ENCODE results near the gene TMCC1. TPM values are rescaled to one million over a fixed set of nuclear protein-coding genes. Genes with fewer than 3 reads are reported as not detected.
"Not testable (repeated sequence)": the region's sequence is repeated elsewhere in the genome, so short reads cannot be mapped to it uniquely, and the experiment has no call there.

TMCC1 gene
- polyA plus RNA-seq, 3 donors: 22.8 to 24.6 (median 23.5) TPM

GRCh38 chr3:129614927-129615363 lies 278.6 kb downstream of the TMCC1 start:
- no peak for DNase-seq (ENCODE audit: low read depth in 3 of 3, low spot score in 2 of 3)

- DNase-seq (ENCODE audit: low read depth in 3 of 3, low spot score in 2 of 3): no peak
Observed at GRCh38 chr3:129614435-129614834, 279.1 kb downstream of the TMCC1 start.

DNA sequence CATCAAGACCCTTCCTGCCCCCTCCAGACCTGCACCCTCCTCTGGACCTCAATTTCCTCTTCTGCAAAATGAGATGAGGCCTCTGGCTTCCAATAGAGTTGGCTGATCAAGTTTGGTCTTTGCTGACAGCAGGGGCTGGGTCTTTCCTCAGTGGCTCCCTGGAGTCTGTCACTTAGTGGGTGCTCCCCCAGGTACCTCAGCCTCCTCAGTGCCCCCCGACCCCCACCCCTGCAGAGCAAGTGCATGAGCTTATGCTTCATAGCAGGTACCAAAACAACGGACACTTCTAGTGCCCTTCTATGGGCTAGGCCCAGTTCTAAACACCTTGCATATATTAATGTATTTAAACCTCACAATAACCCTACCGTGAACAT lies 280.2 kb downstream of the TMCC1 start:
- DNase-seq (ENCODE audit: low read depth in 3 of 3, low spot score in 2 of 3): no peak

GRCh38 chr3:129612534-129613366 lies 280.8 kb downstream of the TMCC1 start:
- DNase-seq (ENCODE audit: low read depth in 3 of 3, low spot score in 2 of 3): no peak

- DNase-seq (ENCODE audit: low read depth in 3 of 3, low spot score in 2 of 3): no peak
Observed at GRCh38 chr3:129611812-129612533, 281.5 kb downstream of the TMCC1 start.

- no peak for DNase-seq (ENCODE audit: low read depth in 3 of 3, low spot score in 2 of 3)
Observed at GRCh38 chr3:129611446-129611800, 282.1 kb downstream of the TMCC1 start.

DNA sequence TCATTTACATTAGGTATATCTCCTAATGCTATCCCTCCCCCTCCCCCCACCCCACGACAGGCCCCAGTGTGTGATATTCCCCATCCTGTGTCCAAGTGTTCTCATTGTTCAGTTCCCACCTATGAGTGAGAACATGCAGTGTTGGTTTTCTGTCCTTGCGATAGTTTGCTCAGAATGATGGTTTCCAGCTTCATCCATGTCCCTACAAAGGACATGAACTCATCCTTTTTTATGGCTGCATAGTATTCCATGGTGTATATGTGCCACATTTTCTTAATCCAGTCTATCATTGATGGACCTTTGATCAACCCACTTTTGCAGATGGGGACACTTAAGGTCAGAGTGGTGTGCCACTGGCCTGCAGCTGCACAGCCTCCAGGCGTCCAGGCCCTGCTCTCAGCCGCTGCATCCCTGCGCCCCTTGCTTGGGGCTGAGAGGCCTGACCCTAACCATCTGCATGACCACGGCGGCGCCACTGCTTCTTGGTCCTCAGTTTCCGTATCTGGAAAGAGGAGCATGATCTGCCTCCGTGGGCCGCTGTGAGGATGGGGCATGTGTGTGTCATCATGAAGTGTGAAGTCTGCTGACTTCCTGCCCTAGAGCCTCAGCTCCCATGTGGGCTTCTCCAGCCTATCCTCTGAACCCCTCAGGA lies 282.6 kb downstream of the TMCC1 start:
- not testable (repeated sequence) for DNase-seq (ENCODE audit: low read depth in 3 of 3, low spot score in 2 of 3)

- no peak for DNase-seq (ENCODE audit: low read depth in 3 of 3, low spot score in 2 of 3)
Observed at GRCh38 chr3:129610276-129610675, 283.2 kb downstream of the TMCC1 start.

DNA sequence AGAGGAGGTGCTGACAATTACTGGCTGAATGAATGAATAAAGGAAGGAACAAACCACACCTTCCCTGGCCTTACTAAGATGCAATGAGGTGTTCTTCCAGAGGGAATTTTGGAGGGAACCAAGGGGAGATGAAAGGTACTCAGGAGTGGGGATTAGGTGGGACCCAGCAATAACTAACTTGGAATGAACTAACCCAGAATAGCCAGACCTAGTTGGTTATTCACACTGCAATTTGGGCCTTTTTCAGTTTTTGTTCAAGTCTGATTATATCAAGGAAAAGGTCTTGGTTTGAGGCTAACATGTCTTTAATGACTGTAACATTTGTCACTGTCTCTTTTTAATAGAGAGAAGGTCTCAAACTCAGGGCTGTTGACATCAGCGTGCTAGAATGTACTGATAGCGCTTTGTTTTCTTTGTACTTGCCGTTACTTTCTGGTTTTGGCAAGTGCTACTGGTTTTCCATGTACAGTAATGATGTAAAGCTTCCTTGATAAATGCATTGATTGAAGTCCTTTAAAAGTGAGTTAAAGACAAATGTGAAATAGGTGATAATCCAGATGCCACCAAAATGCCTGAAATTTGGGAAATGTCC lies 283.8 kb downstream of the TMCC1 start:
- DNase-seq (ENCODE audit: low read depth in 3 of 3, low spot score in 2 of 3): no peak

DNA sequence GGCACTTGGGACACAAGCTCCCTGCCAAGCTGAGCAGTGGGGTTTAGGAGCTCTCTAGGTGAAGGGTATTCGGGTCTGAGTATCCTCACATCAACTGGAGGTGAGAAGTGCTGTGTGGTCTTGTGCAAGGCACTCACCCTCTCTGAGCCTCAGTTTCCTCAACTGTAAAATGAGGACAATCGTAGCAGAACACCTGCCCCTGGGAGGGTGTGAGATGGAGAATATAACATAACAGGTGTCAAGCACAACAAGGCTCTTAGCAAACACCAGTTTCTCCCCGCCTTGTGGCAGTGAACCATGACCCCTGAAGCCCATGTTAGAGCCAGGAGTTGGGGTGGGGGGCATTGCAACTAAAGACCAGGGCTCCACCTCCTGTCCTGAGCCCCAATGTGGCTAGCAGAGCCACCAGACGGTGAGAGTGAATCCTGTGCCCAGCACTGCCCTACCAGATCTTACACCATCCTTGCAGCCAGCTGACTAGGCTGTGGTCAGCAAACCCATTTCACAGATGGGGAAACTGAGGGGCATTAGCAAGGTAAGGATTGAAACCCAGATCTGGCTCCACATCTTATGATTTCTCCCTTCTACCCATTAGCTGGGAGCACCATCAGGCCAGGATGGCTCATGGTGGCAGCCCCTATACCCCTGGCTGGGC lies 284.4 kb downstream of the TMCC1 start:
- no peak for DNase-seq (ENCODE audit: low read depth in 3 of 3, low spot score in 2 of 3)

DNA sequence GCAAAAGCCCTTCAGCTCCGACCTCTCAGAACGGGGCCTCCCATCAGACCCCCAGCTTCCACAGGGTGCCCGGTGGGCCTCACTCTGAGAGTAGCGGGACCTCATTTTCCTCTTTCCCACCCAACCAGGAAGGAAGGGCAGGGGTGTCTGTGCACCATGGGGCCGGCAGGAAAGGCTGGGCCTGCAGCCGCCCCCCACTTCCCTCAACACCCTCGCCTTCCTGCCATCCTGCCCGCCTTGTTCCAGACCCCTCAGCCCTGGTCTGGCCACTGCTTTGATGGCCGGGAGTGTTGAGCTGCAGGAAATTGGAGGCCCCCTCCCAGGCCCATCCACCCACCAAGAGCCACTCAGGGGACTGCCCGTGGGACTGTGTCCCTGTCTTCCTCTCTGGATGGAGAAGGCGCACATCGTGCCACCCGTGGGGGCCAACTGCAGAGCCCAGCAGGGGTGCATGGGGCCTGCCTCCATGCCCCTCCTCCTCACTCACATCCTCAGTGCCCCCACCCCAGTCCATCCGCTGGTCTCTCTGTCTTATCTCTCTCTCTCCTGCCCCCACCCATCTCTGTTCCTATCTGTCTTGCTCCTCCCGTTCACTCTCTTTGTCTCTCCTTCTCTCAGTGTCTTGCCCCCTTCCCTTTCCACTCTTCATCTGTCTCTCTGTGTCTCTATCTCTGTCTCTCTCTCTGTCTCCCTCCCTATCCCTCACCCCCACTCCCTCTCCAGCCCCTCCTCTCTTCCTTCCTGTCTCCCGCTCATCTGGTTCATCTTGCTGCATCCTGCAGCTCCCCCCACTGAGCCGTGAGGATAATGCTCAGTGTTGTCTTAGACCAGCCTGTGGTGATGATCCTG lies 285.2 kb downstream of the TMCC1 start:
- no peak for DNase-seq (ENCODE audit: low read depth in 3 of 3, low spot score in 2 of 3)

DNA sequence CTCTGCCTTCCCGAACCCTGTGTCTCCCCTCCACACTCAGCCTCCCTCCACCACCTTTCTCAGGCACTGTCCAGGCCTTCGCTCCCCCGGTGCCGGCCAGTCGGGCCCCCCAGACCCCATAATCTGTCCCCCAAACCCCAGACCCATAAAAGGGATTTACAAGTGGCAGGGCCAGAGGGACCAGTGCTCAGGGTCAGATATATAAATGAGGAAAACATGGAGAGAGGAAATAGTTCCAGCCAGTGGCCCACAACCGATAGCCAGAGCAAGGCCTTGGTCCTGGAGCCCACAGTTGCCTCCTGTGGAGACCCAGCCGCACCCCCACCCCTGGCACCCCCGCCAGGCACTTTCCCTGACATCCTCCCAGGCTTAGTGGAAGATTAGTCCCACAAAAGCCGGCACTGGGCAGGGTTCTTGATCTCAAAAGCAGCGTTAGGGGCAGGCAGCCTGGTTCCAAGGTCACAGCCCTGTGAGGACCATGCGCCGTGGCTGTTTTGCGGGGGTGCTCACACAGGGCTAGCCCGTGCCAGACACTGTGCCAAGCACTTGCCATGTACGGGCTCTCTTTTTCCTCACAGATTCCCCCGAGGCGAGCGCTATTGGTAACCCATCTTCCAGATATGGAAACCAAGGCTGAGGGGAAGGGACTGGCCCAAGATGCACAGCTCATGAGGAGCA lies 286.0 kb downstream of the TMCC1 start:
- no peak for DNase-seq (ENCODE audit: low read depth in 3 of 3, low spot score in 2 of 3)

GRCh38 chr3:129606636-129607390 lies 286.7 kb downstream of the TMCC1 start, which contains the start of gene PLXND1:
TSS of gene PLXND1 (minus strand) at chr3:129606676. CDS start at chr3:129606639, 37 bp downstream.
- no peak for DNase-seq (ENCODE audit: low read depth in 3 of 3, low spot score in 2 of 3)

DNA sequence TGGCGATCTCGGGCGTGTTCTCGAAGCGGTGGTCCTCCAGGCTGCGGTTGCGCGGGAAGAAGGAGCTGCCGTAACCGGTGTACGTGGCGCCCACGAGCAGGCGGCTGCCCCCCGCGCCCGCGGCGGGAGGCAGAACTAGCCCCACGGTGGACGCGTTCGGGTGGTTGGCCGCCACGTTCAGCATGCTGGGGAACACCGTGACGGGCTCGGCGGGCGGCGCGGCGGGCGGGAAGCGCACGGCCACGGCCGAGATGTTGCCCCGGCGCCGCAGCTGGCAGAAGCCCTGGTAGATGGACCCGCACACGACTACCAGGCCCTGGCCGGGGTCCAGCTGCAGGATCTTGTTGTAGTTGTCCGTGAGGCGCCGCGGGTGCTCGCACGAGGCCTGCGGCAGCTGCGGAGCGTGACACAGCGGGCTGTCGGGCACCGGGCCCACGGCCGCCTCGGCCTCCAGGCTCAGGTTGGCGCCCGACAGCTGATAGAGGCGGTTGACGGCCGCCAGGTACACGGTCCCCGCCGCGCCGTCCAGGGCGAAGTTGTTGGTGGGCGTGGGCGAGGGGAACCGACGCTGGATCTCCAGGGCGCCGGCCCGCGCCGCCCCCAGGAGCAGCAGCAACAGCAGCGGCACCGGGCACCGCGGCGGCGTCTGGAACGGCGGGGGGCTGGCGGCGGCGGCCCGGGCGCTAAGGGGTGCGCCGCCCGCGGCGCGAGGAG lies 287.4 kb downstream of the TMCC1 start:
- DNase-seq (ENCODE audit: low read depth in 3 of 3, low spot score in 2 of 3): no peak

DNA sequence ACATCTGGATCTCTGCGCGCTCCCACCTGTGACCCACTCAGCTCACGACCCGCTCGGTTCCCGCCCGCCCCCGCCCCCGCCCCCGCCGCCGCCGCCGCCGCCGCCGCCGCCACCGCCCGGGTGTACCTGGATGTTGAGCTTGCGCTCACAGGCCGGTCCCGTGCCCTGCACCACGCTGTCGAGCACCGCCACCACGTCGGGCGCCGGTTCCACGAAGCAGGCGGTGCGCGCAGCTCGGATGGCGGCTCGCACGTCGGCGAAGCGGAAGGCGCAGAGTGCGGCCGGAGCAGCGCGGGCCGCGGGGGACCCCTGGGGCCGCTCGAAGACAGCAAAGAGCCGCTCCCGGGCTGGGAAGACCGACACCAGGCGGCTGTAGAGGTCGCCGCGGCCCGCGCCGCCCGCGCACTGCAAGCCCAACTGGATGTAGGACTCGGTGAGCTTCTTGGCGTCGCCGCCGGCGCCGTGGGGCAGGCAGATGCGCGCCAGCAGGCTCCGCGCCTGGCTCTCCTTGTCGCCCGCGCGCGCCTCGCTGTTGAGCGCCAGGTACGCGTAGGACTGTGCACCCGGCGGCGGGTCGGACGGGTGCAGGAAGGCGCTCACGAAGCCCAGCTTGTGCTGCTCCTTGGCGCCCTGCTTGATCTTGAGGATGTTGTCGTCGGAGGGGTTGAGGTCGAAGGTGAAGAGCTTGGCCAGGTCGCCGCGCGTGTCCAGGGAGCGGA lies 288.1 kb downstream of the TMCC1 start:
- no peak for DNase-seq (ENCODE audit: low read depth in 3 of 3, low spot score in 2 of 3)

GRCh38 chr3:129604767-129605166 lies 288.7 kb downstream of the TMCC1 start:
- no peak for DNase-seq (ENCODE audit: low read depth in 3 of 3, low spot score in 2 of 3)

All from right renal cortex interstitium (tissue), 3 donors.